Gastroesophageal sphincter (tissue), 3 donors: ENCODE data around the gene POLR3G.

Experiments
- CTCF ChIP-seq, 4 experiments: fragments of 200-600 bp in 2 of 4; fragments of 450-650 bp in 2 of 4; sonication (generic) in 1 of 4; IDR thresholded peaks; one replicate each; pipeline ENCODE4 v1.5.1; 2017 to 2019; ENCODE audit warnings: antibody characterized with exemption in 4 of 4, mild to moderate bottlenecking in 2 of 4, moderate library complexity in 2 of 4
- POLR2A ChIP-seq, 2 donors: fragments of 450-650 bp; IDR thresholded peaks; one replicate each; pipeline ENCODE4 v1.6.1; 2017; ENCODE audit warnings: antibody characterized with exemption in 2 of 2, mild to moderate bottlenecking in 2 of 2, moderate library complexity in 1 of 2
- POLR2AphosphoS5 ChIP-seq: sonication (generic); formaldehyde crosslinking; IDR thresholded peaks from one replicate; pipeline ENCODE4 v1.6.1; 2017; ENCODE audit warnings: antibody characterized with exemption

- TF ChIP-seq CTCF (IDR thresholded peaks at IDR 0.05) (peak in 3 of 4 experiments; percentile 55 to 66 (median 56)), POLR2A (IDR thresholded peaks at IDR 0.05) (peak; percentile 47 to 56), POLR2AphosphoS5 (peak; percentile 83)
Observed at GRCh38 chr5:90474235-90475107, at the start of gene POLR3G, which contains the start of gene MBLAC2.
